Measurements from ENCODE around the gene SLC12A4.

SLC12A4 gene

DNA sequence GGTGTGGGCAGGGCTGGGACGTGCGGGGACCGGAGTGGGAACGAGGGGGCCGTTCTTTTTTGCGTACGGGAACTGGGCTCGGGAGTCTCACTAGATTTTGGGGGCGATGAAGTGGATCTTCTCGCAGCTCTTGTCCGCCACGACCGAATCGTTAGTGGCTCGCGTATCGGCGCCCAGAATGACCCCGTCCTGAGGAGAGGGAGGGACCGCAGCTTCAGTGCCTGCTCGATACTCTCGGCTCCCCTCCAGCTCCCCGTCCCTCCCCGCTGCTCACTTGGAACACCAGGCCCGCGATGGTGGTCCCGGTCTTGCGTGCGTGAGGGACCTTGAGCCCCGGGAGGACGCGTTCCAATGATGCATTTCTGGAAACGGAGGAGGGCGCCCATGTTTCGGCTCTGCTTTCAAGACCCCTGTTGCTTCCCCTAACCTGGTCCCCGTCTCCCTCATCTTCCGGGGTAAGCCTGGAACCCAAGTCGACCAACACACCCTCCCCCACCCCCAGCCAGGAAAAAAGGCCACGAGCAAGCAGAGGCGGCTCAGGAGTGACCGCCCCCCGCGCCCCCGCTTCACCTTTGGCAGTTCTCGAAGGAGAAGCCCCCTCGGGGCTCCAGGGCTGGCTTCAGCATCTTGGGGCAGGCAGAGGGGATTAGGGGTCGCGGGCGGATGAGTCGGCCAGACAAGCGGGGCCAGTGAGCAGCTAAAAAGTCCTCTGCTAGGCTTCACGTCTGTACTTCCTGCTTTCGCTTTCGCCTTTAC, 32.1 kb downstream of the SLC12A4 start, which contains the start of gene PSMB10:
PSMB10 (minus strand) TSS at position 727 of the 756 bp plus-strand sequence; CDS start at position 626, 101 bp downstream.
- peaks cover 22% of the 10 kb centered on the region for H3K36me3 ChIP-seq (ENCODE audit: insufficient read depth, low read length)
- peak within 1 kb of the TSS; percentile 77 for H3K4me3 ChIP-seq (ENCODE audit: low read length)
- H3K9ac ChIP-seq (ENCODE audit: low read depth, low read length) = peak within 1 kb of the TSS; percentile 88
- peak within 1 kb of the TSS; percentile 97 for H3K4me2 ChIP-seq (ENCODE audit: low read length)
- H3K27me3 ChIP-seq (ENCODE audit: control insufficient read depth, insufficient read depth, low read length) = no peaks in the 10 kb centered on the region
- H3K9me3 ChIP-seq (replicated peaks; ENCODE audit: low read length) = no peaks in the 10 kb centered on the region
- peaks cover 23% of the 10 kb centered on the region for H3K4me1 ChIP-seq (ENCODE audit: control insufficient read depth, insufficient read depth, low read length)

DNA sequence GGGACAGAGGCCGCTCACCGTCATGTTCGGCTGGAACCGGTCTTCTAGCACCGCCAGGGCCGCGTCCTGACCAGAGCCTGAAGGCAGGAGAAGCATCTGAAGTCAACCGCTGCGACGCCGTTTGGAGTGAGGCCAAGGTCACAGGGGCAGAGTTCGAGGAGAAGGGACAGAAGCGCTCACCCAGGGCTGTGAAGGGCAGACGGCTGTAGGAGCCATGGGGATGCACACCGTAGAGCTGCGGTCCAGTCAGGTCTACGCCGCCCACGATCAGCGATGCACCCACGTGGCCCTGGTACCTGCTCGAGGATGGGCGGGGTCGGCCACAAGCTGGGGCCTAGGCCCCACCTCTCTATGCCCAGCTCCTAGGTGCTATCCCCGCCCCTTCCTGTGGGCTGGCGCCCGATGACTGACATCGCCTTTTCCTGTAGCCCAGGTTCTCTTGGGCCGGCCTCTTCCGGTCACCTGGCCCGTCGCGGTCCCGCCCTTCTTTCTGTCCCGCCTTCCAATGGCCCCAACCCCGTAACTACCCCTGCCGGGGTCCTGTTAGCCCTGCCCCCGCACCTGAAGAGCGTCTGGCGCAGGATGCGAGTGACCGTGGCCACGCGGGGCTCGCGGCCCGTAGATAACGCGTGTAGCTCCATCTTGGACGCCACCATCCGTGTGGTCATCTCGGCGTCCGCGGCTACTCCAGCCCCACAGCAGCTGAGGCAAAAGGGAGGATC, 32.9 kb downstream of the SLC12A4 start:
- peak overlapping the region; percentile 97 for H3K4me2 ChIP-seq (ENCODE audit: low read length)
- peak overlapping the region; percentile 77 for H3K4me3 ChIP-seq (ENCODE audit: low read length)
- H3K9me3 ChIP-seq (replicated peaks; ENCODE audit: low read length) = no peaks in the 10 kb centered on the region
- peak overlapping the region; percentile 88 for H3K9ac ChIP-seq (ENCODE audit: low read depth, low read length)
- H3K27me3 ChIP-seq (ENCODE audit: control insufficient read depth, insufficient read depth, low read length) = no peaks in the 10 kb centered on the region
- H3K36me3 ChIP-seq (ENCODE audit: insufficient read depth, low read length) = peaks cover 15% of the 10 kb centered on the region
- peaks cover 23% of the 10 kb centered on the region for H3K4me1 ChIP-seq (ENCODE audit: control insufficient read depth, insufficient read depth, low read length)

DNA sequence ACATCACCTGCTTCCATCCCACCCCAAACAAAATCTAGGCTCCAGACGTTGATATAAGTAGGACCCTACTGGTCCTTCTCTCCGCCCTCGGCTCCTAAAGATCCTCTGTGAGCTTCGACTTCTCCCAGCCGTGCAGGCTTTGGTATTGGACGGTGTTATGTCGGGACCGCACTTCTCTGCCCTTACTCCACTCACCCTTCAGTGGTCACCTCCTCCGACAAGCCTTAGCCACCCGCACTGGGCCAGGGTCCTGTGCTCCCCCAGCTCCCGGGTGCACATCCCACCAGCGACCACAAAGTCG, 33.4 kb downstream of the SLC12A4 start:
- Histone ChIP-seq H3K9ac (ENCODE audit: low read depth, low read length) (peak overlapping the region; percentile 88), H3K4me1 (ENCODE audit: control insufficient read depth, insufficient read depth, low read length) (peaks cover 23% of the 10 kb centered on the region), H3K4me3 (ENCODE audit: low read length) (peak overlapping the region; percentile 77), H3K27me3 (ENCODE audit: control insufficient read depth, insufficient read depth, low read length) (no peaks in the 10 kb centered on the region), H3K4me2 (ENCODE audit: low read length) (peak overlapping the region; percentile 97), H3K36me3 (ENCODE audit: insufficient read depth, low read length) (peaks cover 10% of the 10 kb centered on the region), H3K9me3 (replicated peaks; ENCODE audit: low read length) (no peaks in the 10 kb centered on the region)

DNA sequence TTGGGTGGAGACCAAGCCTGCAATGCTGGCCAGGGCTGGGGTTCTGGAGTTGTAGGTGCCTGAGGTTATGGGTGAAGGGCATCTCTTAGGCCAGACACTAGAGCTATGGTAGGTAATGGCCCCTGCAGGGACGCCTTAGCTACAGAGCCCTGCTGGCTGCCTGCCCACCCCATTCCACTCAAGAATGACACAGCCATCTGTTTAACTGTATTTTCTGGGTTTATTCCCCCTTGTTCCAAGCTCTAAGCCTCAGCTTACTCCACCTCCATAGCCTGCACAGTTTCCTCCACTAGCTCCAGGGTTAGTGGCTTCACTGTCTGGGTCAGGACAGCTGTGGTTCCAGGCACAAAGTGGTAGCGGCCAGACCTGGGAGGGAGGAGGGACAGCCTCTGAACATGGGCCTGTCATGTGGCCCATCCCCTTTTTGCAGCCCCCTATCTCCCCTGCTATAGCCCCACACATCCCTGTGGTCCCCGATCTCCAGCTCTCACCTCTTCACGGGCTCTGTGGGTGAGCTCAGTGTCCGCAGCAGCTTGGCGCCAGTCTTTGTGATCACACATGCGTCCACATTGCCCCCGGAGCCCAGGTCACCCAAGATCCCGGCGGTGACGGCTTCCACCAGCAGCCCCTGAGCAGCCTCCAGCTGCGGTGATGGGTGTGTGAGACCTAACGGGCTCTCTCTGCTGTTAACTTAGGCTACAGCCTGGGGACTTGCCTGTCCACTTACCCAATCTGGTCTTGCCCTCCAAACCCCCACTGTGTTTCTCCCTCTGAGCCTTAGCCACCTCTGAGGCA, 33.9 kb downstream of the SLC12A4 start:
- Histone ChIP-seq H3K4me2 (ENCODE audit: low read length) (peak overlapping the region; percentile 97), H3K27me3 (ENCODE audit: control insufficient read depth, insufficient read depth, low read length) (no peaks in the 10 kb centered on the region), H3K9me3 (replicated peaks; ENCODE audit: low read length) (no peaks in the 10 kb centered on the region), H3K9ac (ENCODE audit: low read depth, low read length) (peak overlapping the region; percentile 88), H3K36me3 (ENCODE audit: insufficient read depth, low read length) (peaks cover 4% of the 10 kb centered on the region), H3K4me3 (ENCODE audit: low read length) (peak overlapping the region; percentile 77), H3K4me1 (ENCODE audit: control insufficient read depth, insufficient read depth, low read length) (peaks cover 23% of the 10 kb centered on the region)

DNA sequence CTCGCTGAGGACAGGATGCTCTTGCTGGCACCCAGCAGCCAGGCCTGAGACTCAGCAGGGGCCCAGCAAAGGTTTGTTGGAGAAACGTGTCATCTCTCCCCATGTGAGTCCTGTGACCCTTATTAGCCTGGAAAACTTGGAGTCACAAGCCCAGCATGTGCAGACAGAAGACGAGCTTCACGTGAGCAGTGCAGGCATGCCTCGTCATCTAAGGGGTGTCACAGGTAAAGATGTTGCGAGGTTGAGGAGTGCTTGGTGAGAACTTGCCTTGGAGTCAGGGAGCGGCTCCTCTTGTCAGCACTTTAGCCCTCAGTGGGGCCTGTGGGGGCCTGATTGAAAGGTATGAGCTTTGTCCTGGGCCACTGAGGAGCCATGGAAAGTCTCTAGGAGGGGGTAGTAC, 34.6 kb downstream of the SLC12A4 start:
- Histone ChIP-seq H3K4me1 (ENCODE audit: control insufficient read depth, insufficient read depth, low read length) (peaks cover 23% of the 10 kb centered on the region), H3K9me3 (replicated peaks; ENCODE audit: low read length) (no peaks in the 10 kb centered on the region), H3K4me3 (ENCODE audit: low read length) (no peak overlapping the region), H3K4me2 (ENCODE audit: low read length) (no peak overlapping the region), H3K27me3 (ENCODE audit: control insufficient read depth, insufficient read depth, low read length) (no peaks in the 10 kb centered on the region), H3K36me3 (ENCODE audit: insufficient read depth, low read length) (peaks cover 2% of the 10 kb centered on the region), H3K9ac (ENCODE audit: low read depth, low read length) (no peak overlapping the region)

DNA sequence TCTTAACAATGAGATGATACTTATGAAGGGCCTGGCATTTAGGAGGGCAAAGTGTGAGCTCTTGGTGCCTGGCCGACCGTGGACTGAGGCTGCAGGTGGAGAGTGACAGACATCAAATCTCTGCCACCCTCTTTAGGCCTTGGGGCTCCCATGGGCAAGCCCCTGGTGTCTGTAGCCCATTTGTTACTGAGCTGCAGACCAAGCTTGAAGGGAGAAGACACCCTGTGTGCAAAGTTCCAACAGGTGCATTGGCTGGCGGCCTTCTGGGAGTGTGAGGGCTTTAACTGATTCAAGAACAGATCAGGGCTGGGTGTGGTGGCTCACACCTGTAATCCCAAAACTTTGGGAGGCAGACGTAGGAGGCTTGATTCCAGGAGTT, 36.0 kb downstream of the SLC12A4 start:
- Histone ChIP-seq H3K4me3 (ENCODE audit: low read length) (no peak overlapping the region), H3K36me3 (ENCODE audit: insufficient read depth, low read length) (peaks cover 14% of the 10 kb centered on the region), H3K9me3 (replicated peaks; ENCODE audit: low read length) (no peaks in the 10 kb centered on the region), H3K27me3 (ENCODE audit: control insufficient read depth, insufficient read depth, low read length) (no peaks in the 10 kb centered on the region), H3K4me2 (ENCODE audit: low read length) (no peak overlapping the region), H3K4me1 (ENCODE audit: control insufficient read depth, insufficient read depth, low read length) (peaks cover 20% of the 10 kb centered on the region), H3K9ac (ENCODE audit: low read depth, low read length) (no peak overlapping the region)

DNA sequence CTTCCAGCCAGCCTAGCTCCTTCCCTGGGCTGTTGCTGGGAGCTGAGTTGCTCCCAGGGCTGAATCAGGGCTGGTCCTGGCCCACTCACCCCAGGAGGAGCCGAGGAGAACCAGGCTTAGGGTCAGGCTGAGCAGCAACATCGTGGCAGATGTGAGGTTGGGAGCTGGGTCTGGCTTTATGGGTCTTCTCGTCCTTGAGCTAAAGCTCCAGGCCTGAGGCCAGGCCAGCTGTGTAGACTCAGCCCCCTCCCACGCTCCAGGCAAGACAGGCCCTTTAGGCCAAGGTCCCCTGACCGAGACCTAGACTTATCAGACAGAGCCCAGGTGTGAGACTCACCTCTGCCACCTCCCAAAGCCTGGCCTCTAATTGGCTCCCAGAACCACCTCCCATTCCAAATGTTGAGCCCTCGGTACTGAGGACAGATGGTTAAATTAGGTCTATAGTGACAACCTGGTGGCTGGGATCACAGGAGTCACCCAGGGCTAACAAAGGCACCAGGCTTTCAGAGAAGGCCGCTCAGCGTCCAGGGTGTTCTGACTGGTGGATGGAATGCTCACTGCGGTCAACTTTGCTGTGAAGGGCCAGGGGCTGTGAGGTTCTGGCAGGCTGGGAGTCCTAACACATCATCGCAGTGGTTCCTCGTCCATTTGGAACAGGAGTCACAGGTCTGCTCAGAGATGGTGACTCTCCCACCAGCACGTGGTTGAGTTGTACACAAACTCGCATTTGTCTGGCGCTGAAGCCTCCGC, 36.5 kb downstream of the SLC12A4 start, which contains the start of gene CTRL:
CTRL (minus strand) TSS at position 151 of the 750 bp plus-strand sequence; CDS start at position 141, 10 bp downstream.
- Histone ChIP-seq H3K9me3 (replicated peaks; ENCODE audit: low read length) (no peaks in the 10 kb centered on the region), H3K4me2 (ENCODE audit: low read length) (no peak within 1 kb of the TSS), H3K27me3 (ENCODE audit: control insufficient read depth, insufficient read depth, low read length) (no peaks in the 10 kb centered on the region), H3K4me1 (ENCODE audit: control insufficient read depth, insufficient read depth, low read length) (peaks cover 14% of the 10 kb centered on the region), H3K4me3 (ENCODE audit: low read length) (no peak within 1 kb of the TSS), H3K9ac (ENCODE audit: low read depth, low read length) (no peak within 1 kb of the TSS), H3K36me3 (ENCODE audit: insufficient read depth, low read length) (peaks cover 17% of the 10 kb centered on the region)

DNA sequence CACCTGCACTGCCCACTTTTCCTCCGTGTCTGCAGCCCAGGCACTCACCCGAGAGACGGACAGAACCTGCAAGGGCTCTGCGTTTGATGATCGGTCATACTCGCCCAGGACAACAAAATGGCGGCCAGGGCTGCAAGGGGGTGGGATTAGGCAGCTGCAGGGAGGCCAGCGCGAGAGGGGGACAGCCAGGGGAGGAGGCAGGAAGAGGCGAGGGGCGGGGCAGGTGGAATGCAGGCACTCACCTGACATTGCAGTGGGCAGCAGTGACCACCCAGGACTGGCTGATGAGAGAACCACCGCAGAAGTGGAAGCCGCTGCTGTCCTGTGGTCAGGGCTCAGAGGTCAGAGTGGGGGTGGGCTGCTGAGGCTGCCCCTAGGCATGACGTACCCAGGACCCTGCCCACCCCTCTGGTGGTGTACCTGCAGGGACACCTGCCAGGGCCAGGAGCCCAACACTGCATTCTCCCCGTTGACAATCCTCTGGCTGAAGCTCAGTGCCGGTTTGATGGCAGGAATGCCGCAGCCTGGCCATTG, 37.7 kb downstream of the SLC12A4 start:
- Histone ChIP-seq H3K27me3 (ENCODE audit: control insufficient read depth, insufficient read depth, low read length) (no peaks in the 10 kb centered on the region), H3K4me2 (ENCODE audit: low read length) (no peak overlapping the region), H3K4me3 (ENCODE audit: low read length) (no peak overlapping the region), H3K9ac (ENCODE audit: low read depth, low read length) (no peak overlapping the region), H3K36me3 (ENCODE audit: insufficient read depth, low read length) (peaks cover 17% of the 10 kb centered on the region), H3K4me1 (ENCODE audit: control insufficient read depth, insufficient read depth, low read length) (peaks cover 24% of the 10 kb centered on the region), H3K9me3 (replicated peaks; ENCODE audit: low read length) (no peaks in the 10 kb centered on the region)

DNA sequence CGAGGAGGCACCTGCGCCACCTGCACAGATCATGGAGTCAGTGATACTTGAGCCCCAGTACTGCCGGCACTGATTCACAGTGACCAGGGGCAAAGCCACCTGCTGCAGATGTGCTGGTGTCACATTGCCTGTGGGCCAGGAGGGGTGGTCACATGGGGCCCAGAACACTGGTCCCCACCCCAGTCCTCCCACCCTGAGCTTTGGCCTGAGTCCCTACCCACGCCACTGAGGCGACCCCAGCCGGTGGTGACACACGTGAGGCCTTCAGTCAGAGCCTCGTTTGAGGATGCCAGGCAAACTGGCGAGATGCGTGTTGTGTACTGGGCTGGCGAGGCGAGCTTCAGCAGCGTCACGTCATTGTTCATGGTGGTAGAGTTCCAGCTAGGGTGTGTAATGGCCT, 38.2 kb downstream of the SLC12A4 start:
- Histone ChIP-seq H3K9ac (ENCODE audit: low read depth, low read length) (no peak overlapping the region), H3K4me2 (ENCODE audit: low read length) (no peak overlapping the region), H3K9me3 (replicated peaks; ENCODE audit: low read length) (no peaks in the 10 kb centered on the region), H3K27me3 (ENCODE audit: control insufficient read depth, insufficient read depth, low read length) (no peaks in the 10 kb centered on the region), H3K4me1 (ENCODE audit: control insufficient read depth, insufficient read depth, low read length) (peaks cover 22% of the 10 kb centered on the region), H3K4me3 (ENCODE audit: low read length) (no peak overlapping the region), H3K36me3 (ENCODE audit: insufficient read depth, low read length) (peaks cover 17% of the 10 kb centered on the region)

DNA sequence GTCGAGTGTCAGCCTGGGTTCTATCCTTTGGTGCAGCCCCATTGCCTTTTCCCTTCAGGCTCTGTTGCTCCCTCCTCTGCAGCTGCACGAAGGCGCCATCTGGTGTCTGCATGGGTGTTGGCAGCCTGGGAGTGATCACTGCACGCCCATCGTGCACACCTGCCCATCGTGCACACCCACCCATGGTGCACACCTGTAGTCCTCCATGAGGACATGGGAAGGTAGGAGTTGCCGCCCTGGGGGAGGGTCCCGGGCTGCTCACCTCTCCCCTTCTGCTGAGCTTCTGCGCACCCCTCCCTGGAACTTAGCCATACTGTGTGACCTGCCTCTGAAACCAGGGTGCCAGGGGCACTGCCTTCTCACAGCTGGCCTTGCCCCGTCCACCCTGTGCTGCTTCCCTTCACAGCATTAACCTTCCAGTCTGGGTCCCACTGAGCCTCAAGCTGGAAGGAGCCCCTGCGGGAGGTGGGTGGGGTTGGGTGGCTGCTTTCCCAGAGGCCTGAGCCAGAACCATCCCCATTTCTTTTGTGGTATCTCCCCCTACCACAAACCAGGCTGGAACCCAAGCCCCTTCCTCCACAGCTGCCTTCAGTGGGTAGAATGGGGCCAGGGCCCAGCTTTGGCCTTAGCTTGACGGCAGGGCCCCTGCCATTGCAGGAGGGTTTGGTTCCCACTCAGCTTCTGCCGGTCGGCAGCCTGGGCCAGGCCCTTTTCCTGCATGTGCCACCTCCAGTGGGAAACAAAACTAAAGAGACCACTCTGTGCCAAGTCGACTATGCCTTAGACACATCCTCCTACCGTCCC, 39.7 kb downstream of the SLC12A4 start:
- Histone ChIP-seq H3K4me1 (ENCODE audit: control insufficient read depth, insufficient read depth, low read length) (peaks cover 13% of the 10 kb centered on the region), H3K9ac (ENCODE audit: low read depth, low read length) (no peak overlapping the region), H3K9me3 (replicated peaks; ENCODE audit: low read length) (no peaks in the 10 kb centered on the region), H3K36me3 (ENCODE audit: insufficient read depth, low read length) (peaks cover 23% of the 10 kb centered on the region), H3K4me3 (ENCODE audit: low read length) (no peak overlapping the region), H3K27me3 (ENCODE audit: control insufficient read depth, insufficient read depth, low read length) (no peaks in the 10 kb centered on the region), H3K4me2 (ENCODE audit: low read length) (no peak overlapping the region)

Data from skeletal muscle satellite cell (primary cell).